Measurements from ENCODE around the gene PRKAR1B. TPM values are rescaled to one million over a fixed set of nuclear protein-coding genes. Genes with fewer than 3 reads are reported as not detected.
"Not testable (repeated sequence)": the region's sequence is repeated elsewhere in the genome, so short reads cannot be mapped to it uniquely, and the experiment has no call there.

Gene PRKAR1B
- total RNA-seq, 1 donor from 2014 or later: 82.4 TPM

DNA sequence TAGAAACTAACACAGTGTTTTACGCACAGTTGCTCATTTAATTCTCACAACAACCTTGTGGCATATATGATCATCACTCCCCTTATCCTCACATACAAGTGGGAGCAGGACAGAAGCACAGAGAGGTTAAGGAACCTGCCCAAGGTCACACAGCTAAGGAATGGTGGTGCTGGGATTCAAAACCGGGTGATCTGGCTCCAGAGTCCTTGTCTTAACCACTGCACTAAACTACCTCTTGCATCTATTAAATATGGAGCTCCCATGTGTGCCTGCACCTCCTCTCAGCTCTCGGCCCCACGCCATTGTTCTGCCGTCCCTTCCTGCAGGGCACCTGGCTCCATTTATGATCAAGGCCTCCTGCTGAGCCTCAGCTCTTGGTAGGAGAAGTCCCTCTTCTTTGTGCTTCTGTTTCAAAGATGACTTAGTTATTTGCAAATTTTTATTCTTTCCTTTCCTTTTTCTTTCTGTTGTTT lies 107.7 kb downstream of the PRKAR1B start:
- no peak for DNase-seq

- DNase-seq: no peak
These were observed 108.3 kb downstream of the PRKAR1B start for GRCh38 chr7:618539-619367.

DNA sequence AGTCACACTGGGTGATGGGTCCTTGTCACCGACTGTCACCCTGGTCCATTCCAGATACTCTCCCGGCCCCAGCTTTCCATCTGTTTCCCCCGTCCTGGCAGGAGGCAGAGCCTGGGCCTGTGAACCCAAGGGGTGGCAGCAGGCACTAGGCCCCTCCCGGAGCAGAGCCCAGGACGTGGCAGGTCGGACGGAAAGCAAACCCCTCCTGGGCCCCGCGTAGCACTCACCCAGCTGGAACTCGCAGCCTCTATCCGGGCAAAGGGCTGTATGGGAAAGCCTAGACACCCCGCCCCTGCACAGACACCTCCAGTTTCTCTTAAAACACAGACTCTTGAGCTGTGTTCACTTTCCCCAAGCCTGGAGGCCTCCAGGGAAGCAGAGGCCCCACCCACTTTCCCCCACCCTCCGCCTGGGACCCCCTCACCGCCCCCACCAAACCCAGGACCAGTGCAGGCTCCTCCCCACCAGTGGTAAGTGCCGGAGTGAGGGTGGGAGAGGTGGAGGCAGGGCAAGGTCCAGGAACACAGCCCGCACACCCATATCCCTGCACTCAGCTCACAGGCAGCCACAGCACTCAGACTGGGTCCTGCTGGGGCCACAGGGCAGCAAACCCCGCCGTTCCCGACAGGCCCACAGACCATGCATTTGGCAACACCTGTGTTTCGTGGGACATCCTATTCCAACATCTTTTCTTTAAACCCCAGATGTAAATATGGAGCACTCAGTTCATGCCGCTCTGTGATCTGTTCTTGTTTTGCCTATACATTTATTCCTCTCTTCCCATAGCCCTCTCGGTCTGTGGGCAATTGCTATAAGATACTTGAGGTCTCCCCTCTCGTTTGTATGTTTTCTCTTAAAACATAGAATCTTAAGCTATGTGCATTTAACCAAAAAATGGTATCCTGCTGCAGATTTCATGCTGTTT lies 109.2 kb downstream of the PRKAR1B start:
- no peak for DNase-seq

DNA sequence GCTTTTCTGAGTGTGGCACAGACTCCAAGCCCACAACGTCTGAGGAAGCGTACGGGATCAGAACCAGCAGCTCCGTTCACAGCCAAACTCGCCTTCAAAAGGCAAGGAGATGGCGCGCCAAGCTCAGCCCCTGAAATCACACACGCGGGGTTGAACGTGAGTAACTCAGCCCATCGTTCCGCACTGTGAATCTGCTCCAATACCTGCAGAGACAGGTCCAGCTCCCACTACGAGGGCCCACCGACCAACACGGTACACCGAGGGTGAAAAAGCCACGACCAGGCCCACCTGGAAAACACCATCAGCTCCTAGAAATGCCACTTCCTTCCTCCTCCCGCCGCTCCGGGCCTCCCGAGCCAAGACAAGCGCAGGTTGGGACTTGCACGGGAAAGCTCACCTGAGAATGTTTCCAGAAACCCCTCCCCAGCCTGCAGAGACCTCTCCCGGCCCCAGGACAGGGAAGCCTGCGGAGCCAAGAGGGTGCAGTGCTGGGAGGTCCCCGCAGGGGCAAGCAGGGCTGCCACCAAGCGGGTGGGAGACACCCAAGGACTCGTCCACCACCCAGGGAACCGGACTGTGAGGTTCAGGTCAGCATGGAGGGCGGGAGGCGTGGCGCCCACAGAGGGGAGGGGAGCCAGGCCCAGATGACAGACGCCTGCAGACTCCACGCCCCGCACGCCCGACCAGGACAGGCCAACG lies 113.5 kb downstream of the PRKAR1B start:
- no peak for DNase-seq

- not testable (repeated sequence) for DNase-seq
These were observed 115.2 kb downstream of the PRKAR1B start for GRCh38 chr7:611837-612236.

GRCh38 chr7:611281-611810 lies 115.7 kb downstream of the PRKAR1B start:
- no peak for DNase-seq

DNA sequence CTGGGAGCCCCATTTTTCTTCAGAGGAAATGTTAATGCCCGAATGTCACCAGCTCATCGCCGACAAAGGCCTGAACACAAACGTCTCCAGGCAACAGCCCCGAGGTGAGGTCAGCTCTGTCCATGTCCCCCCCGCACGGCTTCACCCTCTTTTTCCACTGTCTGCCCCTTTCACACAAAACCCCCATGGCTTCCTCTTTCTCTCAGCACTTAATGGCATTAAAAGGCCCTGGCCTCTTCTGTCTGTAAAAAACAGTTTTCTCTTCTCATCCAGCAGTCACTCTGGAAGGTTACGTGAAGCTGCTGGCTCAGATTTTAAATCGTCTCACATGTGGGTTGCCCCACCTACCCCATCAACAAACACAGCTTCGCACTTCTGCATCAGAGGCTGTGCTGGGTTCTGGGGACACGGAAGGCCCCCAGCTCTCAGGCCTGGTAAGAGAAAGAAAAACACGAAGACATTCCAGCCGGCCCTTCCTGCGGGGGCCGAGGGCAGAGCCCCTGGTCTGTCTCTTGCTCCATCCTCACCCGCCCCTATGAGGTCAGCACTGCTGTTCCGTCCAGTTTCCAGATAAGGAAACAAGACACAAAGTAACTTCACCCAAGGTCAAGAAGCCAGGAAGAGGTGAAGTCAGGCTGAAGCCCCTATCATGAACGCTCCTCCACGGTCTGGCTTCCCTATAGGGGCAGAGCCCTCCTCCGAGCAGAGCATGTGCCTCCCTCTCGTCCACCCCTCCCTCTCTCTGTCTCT lies 116.4 kb downstream of the PRKAR1B start:
- DNase-seq: peak; percentile 87

DNA sequence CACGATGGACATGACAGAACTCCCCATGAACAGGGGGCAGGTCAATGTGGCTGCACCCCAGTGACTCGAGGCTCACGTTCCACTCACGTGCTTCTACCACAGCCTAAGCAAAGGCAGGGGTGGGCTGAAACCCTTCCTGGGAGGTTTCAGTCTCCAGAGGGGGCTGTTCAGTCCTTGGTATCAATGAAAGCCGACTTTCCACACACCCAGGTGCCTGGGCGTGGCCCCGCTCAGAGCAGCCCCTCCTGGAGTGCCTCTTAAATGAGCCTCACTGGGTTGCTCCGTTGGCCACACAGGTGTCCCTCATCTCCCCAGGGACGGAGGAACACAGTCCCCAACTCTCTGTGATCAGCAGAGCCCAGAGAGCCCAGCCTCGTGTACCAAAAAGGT lies 116.9 kb downstream of the PRKAR1B start:
- DNase-seq: no peak

GRCh38 chr7:609365-609764 lies 117.7 kb downstream of the PRKAR1B start:
- no peak for DNase-seq

DNA sequence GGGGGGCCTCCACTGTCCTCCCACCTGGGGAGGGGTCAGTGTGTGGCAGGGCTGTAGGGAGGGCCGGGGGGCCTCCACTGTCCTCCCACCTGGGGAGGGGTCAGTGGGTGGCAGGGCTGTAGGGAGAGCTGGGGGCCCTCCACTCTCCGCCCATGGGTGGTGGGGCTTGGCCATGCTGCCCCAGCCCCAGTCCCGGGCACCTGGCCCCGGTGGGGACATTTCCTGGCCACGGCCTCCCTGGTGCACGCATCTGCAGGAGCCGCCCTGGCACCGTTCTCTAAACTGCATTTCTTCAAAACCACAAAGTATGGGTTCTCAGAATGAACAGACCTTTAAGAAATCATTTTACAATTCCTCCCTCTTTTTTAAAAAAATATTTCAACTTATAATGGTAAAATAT lies 118.1 kb downstream of the PRKAR1B start:
- DNase-seq: no peak

GRCh38 chr7:608361-608760 lies 118.7 kb downstream of the PRKAR1B start:
- DNase-seq: peak; percentile 55

DNA sequence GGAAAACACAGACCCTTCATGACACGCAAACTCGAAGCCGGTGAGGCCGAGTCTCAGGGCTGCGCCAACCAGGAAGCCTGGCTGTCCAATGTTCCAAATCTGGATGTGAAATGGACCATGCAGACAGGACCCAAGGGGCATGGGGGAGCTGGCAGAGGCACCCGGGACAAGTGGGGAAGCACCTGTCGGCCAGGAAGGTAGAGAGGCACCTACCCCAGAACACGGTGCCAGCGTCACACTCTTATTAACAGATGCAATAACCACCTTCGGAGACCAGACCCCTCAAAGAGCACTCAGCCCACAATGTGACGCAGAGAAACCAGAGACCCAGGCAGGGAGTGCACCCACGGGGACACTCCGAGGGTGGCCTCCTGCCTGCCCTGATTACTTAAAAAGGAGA lies 119.1 kb downstream of the PRKAR1B start:
- no peak for DNase-seq

- no peak for DNase-seq
These were observed 121.2 kb downstream of the PRKAR1B start for GRCh38 chr7:605661-606450.

DNA sequence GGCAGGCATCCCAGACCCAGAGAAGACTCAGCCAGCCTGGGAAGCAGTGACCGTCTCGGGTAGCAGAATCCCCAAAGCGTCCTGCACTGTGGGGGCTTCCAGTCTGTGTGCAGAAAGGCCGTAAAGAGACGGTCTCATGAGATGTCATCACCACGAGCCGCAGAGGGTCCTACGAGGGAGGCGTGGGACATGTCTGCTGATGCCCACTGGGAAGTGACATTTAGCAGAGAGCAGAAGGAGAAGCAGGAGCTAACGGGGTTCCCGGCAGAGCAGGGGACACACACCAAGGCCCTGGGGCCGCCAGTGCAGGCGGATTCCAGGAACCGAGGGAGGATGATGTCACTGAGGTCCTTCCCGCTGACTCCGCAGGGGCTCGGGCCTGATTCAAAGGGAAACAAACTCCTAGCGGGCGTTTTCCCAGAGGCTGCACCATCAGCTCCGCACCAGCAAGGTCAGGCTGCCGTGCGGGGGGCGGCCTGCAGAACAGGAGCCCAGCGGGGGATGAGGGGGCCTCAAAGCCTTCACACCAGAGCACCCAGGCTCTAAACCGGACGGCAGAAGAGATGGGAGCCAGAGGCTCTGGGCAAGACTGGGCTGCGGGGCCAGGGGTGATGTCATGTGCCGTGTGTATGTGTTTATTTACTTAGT lies 122.1 kb downstream of the PRKAR1B start:
- peak; percentile 48 for DNase-seq

DNA sequence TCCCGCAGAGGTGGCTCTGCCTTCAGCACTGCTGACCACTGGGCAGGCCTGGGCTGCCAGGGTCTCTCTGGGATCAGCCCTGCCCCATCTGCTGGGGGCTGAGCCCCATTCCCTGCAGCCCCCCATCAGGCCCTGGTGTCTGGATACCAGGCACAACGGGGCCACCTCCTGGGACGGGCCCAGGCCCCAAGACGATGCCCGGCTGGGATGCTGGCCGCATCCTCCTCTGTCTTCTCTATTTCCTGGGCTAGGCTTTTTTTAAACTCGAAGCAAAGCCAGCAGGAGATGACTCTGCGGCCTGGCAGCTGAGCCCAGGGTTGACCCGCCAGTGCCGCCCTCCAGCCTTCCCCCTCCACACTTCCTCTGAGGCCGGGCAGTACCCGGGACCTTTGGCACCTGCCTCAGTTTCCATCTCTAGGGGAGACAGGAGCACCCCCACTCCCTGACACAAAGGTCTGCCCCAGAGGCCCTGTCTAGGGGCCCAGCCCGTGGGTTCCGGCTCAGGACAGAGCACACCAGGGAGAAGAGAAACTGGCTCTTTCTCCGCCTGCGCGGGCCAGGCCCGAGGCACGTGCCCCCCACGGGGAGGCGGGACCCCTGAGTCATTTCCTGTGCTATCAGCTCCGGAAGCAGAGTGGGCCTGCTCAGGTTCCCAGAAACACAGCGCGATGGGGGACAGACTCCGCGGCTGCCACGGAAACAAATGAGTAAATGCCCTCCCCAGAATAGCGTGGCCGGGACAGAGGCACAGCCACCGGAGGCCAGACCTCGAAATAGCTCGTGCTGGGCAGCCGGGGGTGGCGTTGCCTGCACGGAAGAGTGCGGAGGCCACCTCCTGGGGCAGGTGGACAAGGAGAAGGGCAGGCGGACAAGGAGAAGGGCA lies 122.8 kb downstream of the PRKAR1B start:
- peak; percentile 97 for DNase-seq

DNA sequence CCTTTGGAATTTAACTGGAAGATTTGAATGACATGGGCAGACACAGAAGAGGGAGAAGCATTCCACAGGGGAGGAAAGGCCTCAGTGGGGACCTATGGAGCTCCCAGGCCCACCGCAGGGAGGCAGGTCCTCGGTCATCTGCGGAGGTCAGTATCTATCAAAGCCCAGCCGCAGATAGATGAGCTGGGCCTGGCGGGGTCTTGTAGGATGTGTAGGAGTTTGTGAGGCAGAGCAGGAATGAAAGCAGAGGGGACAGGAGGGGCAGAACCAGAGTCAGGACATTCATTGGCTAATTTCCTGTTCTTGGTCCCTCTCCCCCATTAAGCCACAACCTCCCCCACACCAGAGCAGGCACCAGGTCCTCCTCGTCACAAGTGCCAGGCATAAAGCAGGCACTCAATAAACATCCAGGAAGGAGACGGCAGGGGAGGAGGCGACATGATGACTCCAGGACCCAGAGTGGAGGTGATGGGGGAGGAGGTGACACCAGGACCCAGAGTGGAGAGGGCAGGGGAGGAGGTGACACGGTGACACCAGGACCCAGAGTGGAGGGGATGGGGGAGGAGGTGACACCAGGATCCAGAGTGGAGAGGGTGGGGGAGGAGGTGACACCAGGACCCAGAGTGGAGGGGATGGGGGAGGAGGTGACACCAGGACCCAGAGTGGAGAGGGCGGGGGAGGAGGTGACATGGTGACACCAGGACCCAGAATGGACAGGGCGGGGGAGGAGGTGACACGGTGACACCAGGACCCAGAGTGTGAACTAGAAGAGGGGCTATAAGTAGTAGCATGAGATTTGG lies 123.7 kb downstream of the PRKAR1B start:
- DNase-seq: no peak

GRCh38 chr7:602341-603141 lies 124.5 kb downstream of the PRKAR1B start:
- DNase-seq: no peak

All from dermis blood vessel endothelial cell (primary cell).